Islet precursor cell (in vitro differentiated cells): ENCODE results near the gene THOC2.

Experiments
- DNase-seq: peaks from one replicate; pipeline ENCODE4 v3.0.0-alpha.2; 2018

THOC2 gene

GRCh38 chrX:123561439-123562215 lies 171.2 kb downstream of the THOC2 start:
- no peak for DNase-seq

GRCh38 chrX:123550829-123551228 lies 182.0 kb downstream of the THOC2 start:
- no peak for DNase-seq
